ENCODE results near the gene CCR9.

- no peak for TF ChIP-seq CTCF (conservative IDR thresholded peaks at IDR 0.05; ENCODE audit: low read length)
- no peak for TF ChIP-seq EZH2phosphoT487 (IDR thresholded peaks at IDR 0.05; ENCODE audit: borderline replicate concordance)
Measured at GRCh38 chr3:45952456-45952855, 66.1 kb downstream of the CCR9 start.

Data from Loucy (cell line).